Middle frontal gyrus (tissue), 1 donor: ENCODE measurements around the gene BCL2L13.
"Not testable (repeated sequence)": the region's sequence is repeated elsewhere in the genome, so short reads cannot be mapped to it uniquely, and the experiment has no call there.

ENCODE experiments used
- DNase-seq: peaks from one replicate; pipeline ENCODE4 v3.0.0-alpha.2; 2015; ENCODE audit warnings: low spot score; ENCODE audit errors: extremely low spot score

Gene BCL2L13

DNA sequence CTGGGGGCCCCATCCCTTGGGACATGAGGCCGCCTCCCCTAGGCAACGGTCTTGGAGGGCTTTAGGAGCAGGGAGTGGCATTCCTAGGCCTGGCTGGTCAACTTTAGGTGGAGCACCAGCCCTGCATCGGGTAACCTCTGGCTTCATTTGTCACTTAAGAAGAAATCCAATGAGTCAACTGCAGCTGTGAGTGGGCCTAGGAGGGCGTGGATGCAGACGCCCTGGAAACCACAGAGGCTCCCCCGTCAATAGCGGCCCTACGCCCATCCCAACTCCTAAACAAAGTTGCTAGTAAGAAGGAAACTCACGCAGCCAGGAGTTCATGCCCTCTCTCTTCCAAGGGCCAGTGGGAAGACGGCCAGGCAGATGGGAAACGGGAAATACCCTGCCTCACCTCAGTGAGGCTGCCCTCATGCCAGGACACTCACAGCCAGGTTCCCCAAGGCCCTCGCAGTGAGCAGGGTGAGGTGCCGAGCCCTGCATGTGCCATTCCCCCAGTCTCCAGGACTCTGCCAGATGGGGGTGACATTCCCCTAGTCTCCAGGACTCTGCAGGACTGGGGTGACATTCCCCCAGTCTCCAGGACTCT, 114.9 kb downstream of the BCL2L13 start:
- no peak for DNase-seq

DNA sequence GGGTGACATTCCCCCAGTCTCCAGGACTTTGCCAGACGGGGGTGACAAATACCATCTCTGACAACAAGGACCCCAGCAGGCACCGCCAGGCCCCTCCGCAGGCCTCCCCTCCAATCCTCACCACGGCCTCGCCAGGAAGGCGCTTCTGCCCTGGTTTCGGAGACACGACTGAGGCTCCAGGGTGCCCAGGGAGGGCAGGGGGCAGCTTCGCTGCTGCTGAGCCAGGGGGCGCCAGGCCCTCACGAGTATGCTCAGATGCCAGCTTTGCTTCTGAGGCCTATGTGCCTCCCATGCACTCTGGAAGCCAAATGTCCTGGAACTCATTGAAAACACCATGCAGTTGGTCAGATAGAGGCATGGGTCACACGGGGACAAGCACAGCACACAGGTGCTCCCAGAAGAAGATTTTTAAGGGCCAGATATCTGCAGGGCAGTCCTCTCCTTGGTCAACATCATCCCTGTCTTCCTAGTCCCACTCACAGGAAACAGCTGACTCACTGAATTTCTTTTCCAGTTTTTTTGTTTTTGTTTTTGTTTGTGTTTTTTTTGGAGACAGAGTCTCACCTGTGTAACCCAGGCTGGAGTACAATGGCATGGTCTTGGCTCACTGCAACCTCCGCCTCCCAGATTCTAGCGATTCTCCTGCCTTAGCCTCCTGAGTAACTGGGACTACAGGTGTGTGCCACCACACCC, 115.8 kb downstream of the BCL2L13 start:
- no peak for DNase-seq

GRCh38 chr22:17761138-17761488, 122.6 kb downstream of the BCL2L13 start:
- DNase-seq, result no peak

DNA sequence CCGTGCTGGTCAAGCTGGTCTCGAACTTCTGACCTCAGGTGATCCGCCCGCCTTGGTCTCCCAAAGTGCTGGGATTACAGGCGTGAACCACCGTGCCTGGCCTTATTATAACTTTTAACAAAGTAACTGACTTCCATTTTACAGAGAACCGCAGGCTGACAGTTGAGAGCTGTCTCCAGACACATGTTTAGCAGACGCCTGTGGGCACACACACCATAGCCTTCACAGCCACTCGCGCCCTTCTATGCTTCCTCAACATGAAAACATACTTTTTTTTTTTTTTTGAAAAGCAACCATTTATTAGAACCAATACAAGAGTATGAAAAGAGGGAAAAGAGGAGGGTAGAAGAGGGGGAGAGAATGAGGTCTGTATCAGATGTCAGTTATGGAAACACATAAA, 124.9 kb downstream of the BCL2L13 start:
- DNase-seq, result not testable (repeated sequence)

DNA sequence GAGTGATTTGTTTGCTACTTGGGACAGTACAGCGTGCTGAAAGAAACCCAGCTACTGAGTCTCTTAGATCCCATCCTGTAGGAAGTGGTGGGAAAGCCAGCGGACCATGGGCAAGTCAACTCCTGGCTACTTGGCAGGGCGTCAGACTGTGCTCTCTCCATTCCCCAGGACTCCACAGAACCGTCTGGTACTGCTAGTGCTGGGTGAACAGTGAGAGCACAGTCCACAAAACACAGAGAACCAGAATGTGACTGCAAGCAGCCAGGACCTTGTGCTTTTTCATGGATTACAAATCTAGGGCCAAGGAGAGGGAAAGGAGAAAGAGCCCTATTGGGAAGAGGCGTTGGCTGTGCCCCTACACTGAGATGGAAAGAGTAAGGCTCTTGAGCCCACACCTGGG, 125.5 kb downstream of the BCL2L13 start:
- no peak for DNase-seq

GRCh38 chr22:17764852-17765251, 126.3 kb downstream of the BCL2L13 start:
- not testable (repeated sequence) for DNase-seq

- no peak for DNase-seq
These were observed 128.9 kb downstream of the BCL2L13 start for GRCh38 chr22:17767233-17768065.

- no peak for DNase-seq
These were observed 130.6 kb downstream of the BCL2L13 start for GRCh38 chr22:17769013-17769715.

- no peak for DNase-seq
These were observed 131.1 kb downstream of the BCL2L13 start for GRCh38 chr22:17769716-17770082.

DNA sequence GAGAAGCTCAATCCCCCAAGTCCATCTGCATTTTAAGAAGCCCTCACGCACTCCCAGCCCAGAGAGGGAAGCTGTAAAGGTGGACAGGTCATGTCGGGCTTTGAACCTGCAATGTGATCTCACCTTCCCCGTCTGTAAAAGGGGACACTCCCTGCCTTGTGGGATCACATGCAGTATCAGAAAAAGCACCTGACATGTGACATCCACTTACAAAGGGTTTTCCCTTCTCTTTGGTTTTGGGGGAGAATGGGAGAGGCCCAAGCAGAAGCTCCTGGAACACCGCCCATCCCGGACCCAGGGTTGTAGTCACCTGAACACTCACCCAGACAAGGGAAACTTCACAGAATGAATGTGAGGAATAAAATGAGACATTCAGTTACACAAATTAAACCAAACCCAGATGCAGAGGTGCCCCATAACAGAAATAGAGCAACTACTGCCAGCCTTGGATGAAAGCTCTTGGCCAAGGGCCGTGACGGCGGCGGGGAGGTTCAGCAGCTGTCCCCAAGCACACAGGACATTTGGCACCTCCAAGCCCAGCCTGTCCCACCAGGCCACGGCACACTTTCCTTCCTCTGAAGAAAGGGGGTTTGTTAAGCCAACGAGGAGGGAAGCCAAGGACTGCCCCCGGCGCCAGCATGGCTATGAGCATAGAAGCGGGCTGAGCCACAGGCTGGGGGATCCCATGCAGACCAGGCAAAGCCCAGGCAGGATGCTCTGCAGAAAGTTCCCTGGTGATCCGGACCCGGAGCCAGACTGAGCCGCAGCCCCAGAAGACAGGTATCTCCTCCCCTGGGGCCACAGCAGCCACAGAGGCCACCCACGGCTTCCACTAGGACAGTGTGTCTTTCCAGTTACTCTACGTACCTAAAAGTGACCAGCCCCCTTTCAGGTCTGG, 131.9 kb downstream of the BCL2L13 start:
- DNase-seq, result no peak

DNA sequence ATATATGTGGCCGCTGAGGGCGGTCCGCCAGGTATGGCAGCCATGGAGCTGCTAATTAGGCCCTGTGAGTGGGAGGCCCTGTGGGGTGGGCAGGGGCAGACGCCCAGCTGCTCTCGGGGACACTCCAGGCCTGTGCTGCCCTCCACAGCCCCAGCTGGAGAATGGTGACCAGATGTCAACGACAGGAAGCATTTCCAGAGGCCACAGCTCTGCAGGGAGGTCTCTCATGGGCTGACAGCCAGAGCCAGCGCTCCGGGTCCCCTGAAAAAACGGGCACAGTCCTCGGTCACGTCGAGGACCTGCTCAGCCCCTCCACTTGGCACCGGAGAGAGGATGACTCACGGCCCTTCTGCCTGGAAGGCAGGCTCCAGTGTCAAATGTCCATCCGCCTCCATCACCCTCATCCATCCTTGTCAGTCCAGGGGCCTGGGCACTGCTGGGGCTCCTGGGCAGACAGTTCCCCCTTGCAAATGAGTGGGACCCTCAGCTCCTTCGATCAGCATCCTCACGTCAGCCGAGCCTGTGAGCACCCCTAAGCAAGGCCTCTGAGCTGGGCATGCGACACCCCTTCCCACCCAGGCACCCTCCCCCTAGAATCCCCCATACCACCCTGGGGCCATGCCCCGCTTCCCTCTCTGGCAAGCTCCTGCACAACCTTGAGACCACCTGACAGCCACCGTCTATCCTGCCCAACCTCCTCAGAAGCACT, 133.8 kb downstream of the BCL2L13 start:
- no peak for DNase-seq

DNA sequence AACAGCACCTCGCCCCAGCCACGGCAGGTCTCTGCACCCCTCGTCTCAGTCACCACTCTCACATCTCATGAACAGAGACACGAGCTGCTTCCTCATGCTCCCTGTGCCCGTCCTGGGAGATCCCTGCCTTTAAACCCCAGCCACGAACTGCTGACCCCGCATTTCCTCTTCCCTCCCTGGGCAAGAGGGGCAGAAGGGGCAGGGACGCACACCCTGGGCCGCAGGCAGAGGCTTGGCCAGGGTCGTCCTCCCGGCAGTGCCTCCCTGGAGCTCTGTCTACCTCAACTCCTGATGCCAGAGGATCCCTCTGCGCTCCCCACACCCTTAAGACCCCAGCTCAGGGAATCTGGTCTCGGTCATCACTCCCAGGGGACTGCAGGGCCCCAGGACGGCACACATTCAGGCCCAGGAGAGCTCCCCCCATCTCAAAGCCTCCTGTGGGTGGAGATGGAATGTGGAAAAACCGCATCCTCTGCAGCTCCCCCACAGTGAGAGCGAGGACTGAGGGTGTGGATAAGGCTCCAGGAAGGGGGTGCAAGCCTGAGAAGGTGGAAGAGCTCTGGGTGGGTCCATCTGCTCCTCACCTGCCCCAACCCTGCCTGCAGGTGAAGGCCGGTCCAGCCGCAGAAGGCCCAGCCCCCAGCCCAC, 134.5 kb downstream of the BCL2L13 start:
- DNase-seq, result no peak

GRCh38 chr22:17773606-17774205, 135.1 kb downstream of the BCL2L13 start:
- no peak for DNase-seq

DNA sequence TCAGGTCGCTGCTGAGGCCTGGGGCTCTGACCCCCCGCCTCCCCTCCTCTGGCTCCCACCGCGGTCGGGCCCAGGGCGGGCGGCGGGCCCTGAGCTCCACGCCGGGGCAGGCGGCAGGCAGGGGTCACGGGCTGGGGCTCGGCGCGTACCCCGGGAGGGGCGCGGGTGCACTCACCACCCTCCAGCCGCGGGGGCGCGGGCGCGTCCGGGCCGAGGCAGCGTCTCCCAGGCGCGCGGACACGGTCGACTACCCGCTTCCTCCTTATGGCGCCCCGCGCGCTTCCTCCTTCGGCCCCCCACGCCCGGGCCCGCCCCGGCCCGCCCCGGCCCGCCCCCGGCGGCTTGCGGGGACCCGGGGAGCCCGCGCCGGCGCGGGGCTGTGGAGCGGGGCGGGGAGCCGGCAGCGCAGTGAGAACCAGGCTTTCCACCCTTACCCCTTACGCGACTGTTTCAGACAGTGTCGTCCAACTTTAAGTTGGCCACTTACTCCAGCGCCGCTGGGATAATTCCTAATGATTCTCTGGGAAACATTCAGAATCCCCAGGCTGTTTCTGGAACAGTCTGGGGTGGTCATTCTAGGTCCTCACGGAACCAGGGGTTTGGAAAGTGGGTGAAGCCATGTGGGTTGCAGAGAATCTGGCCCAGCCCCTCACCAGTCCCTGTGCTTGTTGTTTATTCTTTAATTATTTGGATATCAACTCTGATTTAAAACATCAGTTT, 135.8 kb downstream of the BCL2L13 start, which contains the start of gene BID:
Gene BID (minus strand): TSS at position 264 of the 720 bp plus-strand sequence. CDS start 24,353 bp downstream, outside the sequence.
- DNase-seq, result no peak

- no peak for DNase-seq
These were observed 136.5 kb downstream of the BCL2L13 start for GRCh38 chr22:17774926-17775685.

- DNase-seq, result no peak
These were observed 137.4 kb downstream of the BCL2L13 start for GRCh38 chr22:17775781-17776465.
